Activated T-cell treated with anti-CD3 and anti-CD28 coated beads for 24 hours (primary cell): Measurements from ENCODE around the gene VAV3.
"Not testable (repeated sequence)": the region's sequence is repeated elsewhere in the genome, so short reads cannot be mapped to it uniquely, and the experiment has no call there.

Experiments
- DNase-seq: peaks from one replicate; pipeline ENCODE4 v3.0.0-alpha.2; 2020; ENCODE audit warnings: low read depth

Gene VAV3

GRCh38 chr1:107681001-107681479 is 283.9 kb downstream of the VAV3 start:
- no peak for DNase-seq

GRCh38 chr1:107680579-107680985 is 284.4 kb downstream of the VAV3 start:
- no peak for DNase-seq

DNA sequence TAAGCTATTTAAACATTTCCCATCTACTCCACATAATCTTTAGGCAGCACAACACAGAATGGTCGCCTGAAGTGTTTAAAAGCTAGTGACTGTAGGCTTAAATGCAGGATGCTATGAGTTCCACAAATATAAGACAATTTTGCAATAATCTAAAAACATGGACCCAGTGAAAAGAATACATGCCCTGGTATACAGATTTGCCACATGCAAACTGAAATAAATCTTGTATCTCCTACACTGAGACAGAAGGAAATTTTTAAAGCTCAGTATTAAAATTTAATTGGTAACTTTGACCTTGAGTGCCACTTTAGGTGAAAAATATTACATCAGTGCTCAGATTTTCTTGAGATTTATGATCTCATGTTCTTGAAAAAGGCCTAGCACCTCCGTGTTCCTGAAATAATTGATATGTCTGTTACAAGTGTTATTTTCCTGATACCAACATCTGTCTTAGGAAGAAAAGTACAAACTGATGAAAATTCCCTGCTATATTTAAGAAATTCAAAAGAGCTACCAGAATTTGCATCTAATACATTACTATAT is 285.5 kb downstream of the VAV3 start:
- no peak for DNase-seq

DNA sequence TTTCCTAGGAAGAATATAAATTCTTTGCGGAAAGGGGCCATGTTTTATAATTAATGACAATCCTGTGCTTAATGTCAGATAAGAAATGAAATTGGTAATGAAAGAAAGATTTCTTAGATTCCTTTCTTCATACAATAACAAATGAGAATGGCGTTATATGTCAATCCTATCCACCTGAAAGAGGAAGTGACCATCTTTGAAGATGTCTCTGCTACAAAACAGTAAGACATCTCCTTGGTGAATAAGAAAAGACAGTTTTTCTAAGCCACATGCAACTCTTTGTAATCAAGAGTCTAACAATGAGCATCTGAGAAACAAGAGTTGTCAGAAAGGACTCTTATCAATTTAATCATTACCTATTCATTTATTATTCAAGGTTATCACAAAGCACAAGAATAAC is 286.0 kb downstream of the VAV3 start:
- no peak for DNase-seq

DNA sequence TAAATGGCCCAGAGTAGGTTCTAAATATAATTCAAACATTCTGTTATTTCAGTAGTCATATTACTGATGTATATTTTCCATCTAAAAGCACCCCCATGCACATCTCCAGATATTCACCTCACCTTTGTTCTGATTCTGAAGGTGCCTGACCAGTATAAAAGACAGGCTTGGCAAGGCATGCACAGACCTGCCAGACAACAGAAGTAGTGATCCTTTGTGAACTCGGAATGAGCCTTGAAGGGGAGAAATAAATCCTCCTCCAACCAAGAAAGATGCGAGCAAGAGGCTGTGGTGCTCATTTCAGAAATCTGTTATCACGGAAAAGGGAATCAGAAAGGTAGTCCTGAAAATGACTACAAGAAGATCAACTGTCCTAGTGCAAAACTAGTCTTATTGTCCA is 287.3 kb downstream of the VAV3 start:
- DNase-seq, result no peak

DNA sequence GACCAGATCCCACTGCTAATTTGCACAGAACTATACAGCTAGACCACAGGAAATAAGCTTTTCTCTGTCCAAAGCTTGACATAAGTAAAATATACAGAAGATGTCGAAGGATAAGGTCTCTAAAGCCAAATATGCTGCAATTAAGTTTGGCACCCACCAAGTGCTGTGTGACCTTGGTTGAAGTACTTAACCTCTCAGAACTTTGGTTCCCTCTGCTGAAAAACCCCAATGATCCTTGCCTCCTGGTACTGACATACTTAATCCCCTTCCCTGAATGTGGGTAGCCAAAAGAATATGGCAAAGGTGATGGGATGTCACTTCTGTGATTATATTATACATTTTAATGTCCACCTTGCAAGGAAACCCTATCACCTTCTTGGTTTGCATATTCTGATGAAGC is 290.5 kb downstream of the VAV3 start:
- no peak for DNase-seq

GRCh38 chr1:107673006-107673405 is 292.0 kb downstream of the VAV3 start:
- DNase-seq, result no peak

DNA sequence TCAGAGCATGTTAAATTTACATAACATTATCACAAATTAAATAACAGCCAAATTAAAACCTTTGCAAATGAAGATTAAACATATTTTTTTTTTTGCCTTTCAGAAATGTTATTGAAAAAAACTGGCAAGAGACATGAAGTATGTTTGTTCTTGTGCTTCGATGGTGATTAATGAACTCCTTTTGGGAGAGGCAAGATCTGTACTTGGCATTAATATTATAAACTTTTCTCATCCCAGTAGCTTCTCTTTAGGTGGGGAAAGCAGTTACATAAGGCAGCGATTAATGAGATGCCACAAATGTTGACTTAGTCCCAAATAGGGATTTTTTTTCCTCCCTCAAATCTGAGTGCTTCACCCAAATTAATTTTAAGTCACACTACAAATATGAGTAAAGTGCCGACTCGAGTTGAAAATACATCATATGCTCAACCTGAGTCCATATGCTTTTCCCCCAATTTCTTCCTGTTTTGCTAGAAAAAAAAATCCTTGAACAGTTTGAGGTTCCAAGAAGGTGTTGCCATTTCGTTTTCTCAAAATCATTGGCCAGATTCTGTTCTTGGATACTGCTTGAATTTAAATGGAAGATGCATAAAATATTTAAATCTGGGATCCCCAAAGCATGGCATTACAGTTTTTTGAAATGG is 294.5 kb downstream of the VAV3 start:
- DNase-seq, result no peak

- no peak for DNase-seq
Observed at GRCh38 chr1:107669996-107670395, 295.0 kb downstream of the VAV3 start.

DNA sequence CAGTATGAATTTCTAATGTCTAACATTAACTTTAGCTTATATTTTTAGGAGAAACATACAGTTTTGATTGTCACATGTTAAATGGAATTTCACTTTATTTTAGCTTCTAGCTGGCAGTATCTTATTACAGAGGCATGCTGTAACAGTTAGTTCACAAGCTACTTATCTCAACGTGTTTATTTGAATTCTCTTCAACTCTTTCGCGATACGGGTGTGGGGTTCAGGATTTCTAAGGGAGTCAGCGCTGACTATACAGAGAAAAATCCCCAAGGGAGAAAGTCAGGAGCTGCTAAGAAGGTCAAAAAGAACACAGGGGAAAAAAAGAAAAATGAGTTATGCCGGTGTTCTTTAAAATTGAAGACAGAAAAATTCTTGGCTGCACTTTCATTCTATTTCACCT is 296.2 kb downstream of the VAV3 start:
- no peak for DNase-seq

- DNase-seq, result no peak
Observed at GRCh38 chr1:107666493-107666892, 298.5 kb downstream of the VAV3 start.

DNA sequence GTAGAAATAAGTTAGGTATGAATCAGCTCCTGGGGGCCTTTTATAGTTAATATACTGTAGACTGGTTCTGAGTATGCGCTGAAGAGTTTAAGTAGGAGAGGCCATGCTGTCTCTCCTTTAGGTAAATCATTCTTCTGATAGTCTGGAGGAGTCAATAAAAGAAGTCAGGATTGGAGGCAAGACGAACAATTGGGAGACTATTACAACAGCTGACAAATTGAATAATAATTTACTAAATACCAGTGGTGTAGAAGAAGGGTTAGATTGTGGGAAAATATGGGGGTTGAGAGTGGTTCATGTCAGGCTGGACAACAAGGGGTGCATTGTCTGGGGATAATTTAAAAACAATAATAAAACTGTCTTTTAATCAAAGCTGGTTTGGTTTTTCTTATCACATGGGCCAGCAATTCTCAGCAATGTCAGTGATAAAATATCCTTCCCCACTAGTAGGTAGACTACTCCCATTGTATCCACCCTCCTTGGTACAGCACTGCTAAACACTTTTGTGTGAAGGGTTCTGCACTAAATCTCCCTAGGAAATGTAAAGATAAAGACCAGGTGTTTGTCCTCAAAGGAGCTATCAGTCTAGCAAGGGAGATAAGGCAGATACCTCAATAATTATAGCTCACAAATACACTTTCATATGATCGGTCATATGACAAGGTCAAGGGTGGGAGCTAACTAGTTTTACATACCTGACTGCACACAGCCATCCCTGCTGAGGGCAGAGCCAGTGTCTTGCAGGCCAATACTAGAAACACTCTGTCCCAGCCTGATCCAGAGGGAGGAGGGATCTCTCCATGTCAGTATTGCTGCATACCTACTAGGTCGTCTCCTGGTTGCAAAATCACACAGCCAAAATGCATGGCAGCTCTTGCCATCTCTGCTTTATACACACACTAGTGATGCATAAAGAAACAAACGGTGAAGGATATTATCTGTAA is 299.7 kb downstream of the VAV3 start:
- DNase-seq, result no peak

GRCh38 chr1:107662971-107663370 is 302.0 kb downstream of the VAV3 start:
- no peak for DNase-seq

DNA sequence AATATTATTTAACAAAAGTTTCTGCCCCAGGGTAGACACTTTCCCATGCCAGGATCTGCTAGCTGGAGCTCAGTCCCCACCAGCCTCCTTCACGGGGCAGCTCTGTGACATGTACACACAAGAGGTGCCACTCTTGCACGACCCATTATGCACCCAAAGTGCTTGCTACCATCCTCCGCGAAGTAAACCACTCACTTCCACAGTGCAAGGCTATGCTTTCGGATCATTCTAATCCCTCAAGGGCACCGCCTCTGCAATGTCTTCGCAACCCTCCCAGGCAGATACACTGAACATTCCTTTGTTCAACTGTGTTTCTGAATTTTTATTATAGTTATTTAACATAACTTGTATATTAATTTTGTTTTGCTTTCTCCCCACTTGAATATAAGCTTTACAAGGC is 303.8 kb downstream of the VAV3 start:
- DNase-seq, result no peak

DNA sequence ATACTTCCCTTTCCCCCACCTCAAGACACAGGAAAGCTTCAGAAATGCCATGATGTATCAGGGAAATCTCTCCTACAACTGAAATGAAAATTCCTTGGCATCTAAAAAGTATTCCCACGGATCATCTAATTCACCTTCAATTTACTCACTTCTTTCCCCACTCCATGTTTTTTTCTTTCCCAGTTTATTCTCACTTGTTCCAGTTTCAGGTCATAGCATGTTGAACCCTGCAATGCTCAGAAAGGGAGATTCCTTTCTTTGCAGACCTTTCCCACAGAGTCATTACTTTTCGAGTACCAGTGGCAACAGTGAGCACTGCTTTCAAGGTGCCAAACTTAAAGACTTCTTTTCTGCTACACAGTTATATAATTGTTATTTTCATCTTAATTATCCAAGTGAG is 305.0 kb downstream of the VAV3 start:
- DNase-seq, result no peak

- no peak for DNase-seq
Observed at GRCh38 chr1:107657356-107657755, 307.6 kb downstream of the VAV3 start.

DNA sequence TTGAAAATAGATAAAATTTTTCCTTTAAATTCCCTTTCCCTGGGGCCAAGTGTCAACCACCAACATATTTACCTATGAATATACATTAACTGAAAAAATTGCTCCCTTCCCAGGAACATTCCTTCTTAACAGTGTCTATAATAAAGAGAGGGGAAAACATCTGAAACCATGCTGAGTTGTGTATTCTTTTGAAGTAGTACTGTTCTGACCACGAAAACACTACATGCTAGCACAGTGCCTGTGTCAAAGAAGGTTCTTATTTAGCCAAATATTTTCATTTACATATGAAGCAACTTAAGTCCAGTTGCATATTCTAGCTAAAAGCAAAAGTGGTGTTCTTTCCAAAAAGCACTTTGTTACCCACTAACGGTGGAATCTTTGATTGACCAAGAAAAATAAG is 311.2 kb downstream of the VAV3 start:
- DNase-seq, result no peak

DNA sequence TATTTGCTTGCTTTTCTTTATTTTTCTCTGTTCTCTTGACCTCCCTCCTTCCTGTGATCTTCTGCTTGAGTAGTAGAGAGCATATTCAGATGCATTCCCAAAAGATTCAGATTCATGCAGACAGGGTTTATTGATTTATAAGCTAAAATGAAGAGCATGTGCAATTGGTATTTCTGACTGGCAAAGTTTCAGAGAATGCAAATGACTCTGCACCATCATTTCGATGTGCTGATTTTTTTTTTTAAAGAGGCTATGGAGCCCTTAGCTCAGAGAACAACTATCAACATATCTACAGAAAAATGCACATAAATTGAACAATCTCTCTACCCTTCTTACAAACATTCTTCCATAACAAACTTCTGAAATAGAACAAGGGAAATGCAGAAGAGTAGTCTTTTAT is 312.0 kb downstream of the VAV3 start:
- no peak for DNase-seq

- not testable (repeated sequence) for DNase-seq
Observed at GRCh38 chr1:107650825-107651224, 314.2 kb downstream of the VAV3 start.

DNA sequence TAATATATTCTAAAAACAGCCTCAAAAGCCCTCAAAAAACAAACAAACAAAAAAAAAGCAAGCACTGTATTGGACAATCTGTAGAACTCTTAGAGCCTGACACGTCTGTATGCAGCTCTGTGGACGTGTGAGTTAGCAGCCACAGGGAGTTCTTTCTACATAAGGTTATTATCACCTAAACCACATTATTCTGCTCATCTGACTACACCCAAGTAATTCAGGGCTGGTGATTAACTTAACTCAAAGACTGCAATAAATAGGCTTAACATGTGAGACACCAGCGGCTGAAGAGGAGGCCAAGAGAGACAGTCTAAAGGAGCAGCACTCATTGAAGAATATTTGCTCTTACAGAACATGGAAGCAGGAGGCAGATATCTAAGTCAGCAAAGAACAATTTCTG is 316.0 kb downstream of the VAV3 start:
- DNase-seq, result no peak

DNA sequence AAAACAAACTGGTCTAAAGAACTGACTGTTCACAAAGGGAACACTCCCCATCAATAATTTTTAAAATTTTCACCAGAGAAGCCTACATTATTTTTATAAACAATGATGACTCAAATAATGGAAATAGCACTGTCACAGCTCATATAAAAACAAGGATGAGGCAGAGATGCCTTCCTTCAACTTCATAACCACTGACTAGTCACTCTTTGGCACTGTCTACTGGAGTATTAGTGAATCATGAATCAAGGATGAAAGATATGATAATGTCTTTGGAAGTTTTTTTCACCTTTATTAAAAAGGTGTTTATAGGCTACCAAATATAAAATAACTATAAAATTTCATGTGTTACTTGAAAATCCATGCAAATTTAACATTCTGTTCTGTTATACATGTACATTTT is 316.9 kb downstream of the VAV3 start:
- no peak for DNase-seq

- DNase-seq, result no peak
Observed at GRCh38 chr1:107647012-107647411, 318.0 kb downstream of the VAV3 start.

DNA sequence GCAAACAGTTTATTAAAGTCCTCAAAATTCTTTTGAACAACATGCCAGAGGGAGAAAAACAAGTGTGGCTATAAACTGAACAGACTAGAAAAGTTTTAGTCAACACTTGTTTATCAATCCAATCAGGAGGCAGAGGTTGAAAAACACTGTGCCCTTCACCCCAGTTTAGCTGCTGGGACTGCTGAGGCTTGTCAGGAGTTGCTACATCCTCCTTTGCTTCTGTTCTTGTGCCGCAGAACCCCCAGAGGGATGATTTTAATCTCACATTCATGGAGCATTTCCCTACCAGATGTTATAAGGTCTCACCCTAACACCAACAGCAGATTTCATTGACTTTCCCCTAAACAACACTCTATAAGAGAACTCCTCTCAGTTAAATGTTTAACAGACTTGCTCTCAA is 321.2 kb downstream of the VAV3 start:
- no peak for DNase-seq
